Femur (tissue), 1 donor: ENCODE data around the gene HTN3.
"Not testable (repeated sequence)": the region's sequence is repeated elsewhere in the genome, so short reads cannot be mapped to it uniquely, and the experiment has no call there.

Experiments
- DNase-seq: peaks from one replicate; pipeline ENCODE4 v3.0.0-alpha.2; 2017

HTN3 gene

GRCh38 chr4:70028159-70028558, at the start of gene HTN3:
TSS of gene HTN3 (plus strand) at chr4:70028459. CDS start at chr4:70030741, 2,282 bp downstream.
- not testable (repeated sequence) for DNase-seq

- peak; percentile 51 for DNase-seq
Measured at GRCh38 chr4:69984030-69984443, 44.2 kb upstream of the HTN3 start.

- no peak for DNase-seq
Measured at GRCh38 chr4:69986663-69987062, 41.6 kb upstream of the HTN3 start.

- DNase-seq: no peak
Measured at GRCh38 chr4:69991016-69991415, 37.2 kb upstream of the HTN3 start.

- no peak for DNase-seq
Measured at GRCh38 chr4:69994782-69995181, 33.5 kb upstream of the HTN3 start.

GRCh38 chr4:69995526-69996016, 32.7 kb upstream of the HTN3 start, which contains the start of gene STATH:
TSS of gene STATH (plus strand) at chr4:69995966. CDS start at chr4:69998438, 2,472 bp downstream.
- no peak for DNase-seq

- no peak for DNase-seq
Measured at GRCh38 chr4:69999420-69999819, 28.8 kb upstream of the HTN3 start.

- no peak for DNase-seq
Measured at GRCh38 chr4:70000711-70001110, 27.5 kb upstream of the HTN3 start.

GRCh38 chr4:70002507-70002906, 25.8 kb upstream of the HTN3 start:
- no peak for DNase-seq

- DNase-seq: no peak
Measured at GRCh38 chr4:70008771-70009170, 19.5 kb upstream of the HTN3 start.

- not testable (repeated sequence) for DNase-seq
Measured at GRCh38 chr4:70019006-70019405, 9.3 kb upstream of the HTN3 start.

- no peak for DNase-seq
Measured at GRCh38 chr4:70023218-70023617, 5.0 kb upstream of the HTN3 start.

GRCh38 chr4:70027011-70027410, 1.2 kb upstream of the HTN3 start:
- no peak for DNase-seq

- DNase-seq: not testable (repeated sequence)
Measured at GRCh38 chr4:70037559-70037958, 9.3 kb downstream of the HTN3 start.

- not testable (repeated sequence) for DNase-seq
Measured at GRCh38 chr4:70039928-70040327, 11.7 kb downstream of the HTN3 start.

GRCh38 chr4:70041652-70042286, 13.5 kb downstream of the HTN3 start:
- DNase-seq: no peak

- DNase-seq: not testable (repeated sequence)
Measured at GRCh38 chr4:70050138-70050537, 21.9 kb downstream of the HTN3 start, which contains the start of gene HTN1. TSS of gene HTN1 (plus strand) at chr4:70050438. CDS start at chr4:70053077, 2,639 bp downstream.

GRCh38 chr4:70056534-70056933, 28.3 kb downstream of the HTN3 start:
- DNase-seq: not testable (repeated sequence)

- DNase-seq: no peak
Measured at GRCh38 chr4:70057651-70058050, 29.4 kb downstream of the HTN3 start.

GRCh38 chr4:70059149-70059548, 30.9 kb downstream of the HTN3 start:
- no peak for DNase-seq

- no peak for DNase-seq
Measured at GRCh38 chr4:70062000-70062399, 33.7 kb downstream of the HTN3 start.

GRCh38 chr4:70080205-70080604, 51.9 kb downstream of the HTN3 start:
- DNase-seq: no peak
